Fibroblast of lung (primary cell): ENCODE data around the gene SLCO1A2.

Experiments
- CTCF ChIP-seq, 2 donors: IDR thresholded peaks in 1 of 2; conservative IDR thresholded peaks in 1 of 2; 1 replicate in 1 of 2; 2 replicates in 1 of 2; pipeline ENCODE4 v1.5.1; 2011 to 2012; ENCODE audit warnings: low read length in 2 of 2, control low read depth in 1 of 2, inconsistent platforms in 1 of 2, low read depth in 1 of 2, mild to moderate bottlenecking in 1 of 2
- EZH2 ChIP-seq: IDR thresholded peaks from 2 replicates; pipeline ENCODE4 v1.5.1; 2012; ENCODE audit warnings: low read length, control low read depth, mild to moderate bottlenecking; ENCODE audit errors: missing control alignments

GRCh38 chr12:21337453-21337852 is 2.7 kb upstream of the SLCO1A2 start:
- TF ChIP-seq CTCF (conservative IDR thresholded peaks at IDR 0.05 in 1 of 2, IDR thresholded peaks at IDR 0.05 in 1 of 2; ENCODE audit: low read depth in 1 of 2, low read length in 2 of 2) = no peak
- TF ChIP-seq EZH2 = no peak
